Loucy (cell line): ENCODE results near the gene HEATR5B.

Experiments used
- H2AFZ ChIP-seq: fragments of 200-600 bp; sonication (generic); 2 replicates; pipeline ENCODE4 v1.6.0; 2016; ENCODE audit warnings: antibody characterized with exemption, mild to moderate bottlenecking, low read length, moderate library complexity
- H3F3A ChIP-seq: fragments of 200-600 bp; 2 replicates; pipeline ENCODE4 v1.6.0; 2016; ENCODE audit warnings: antibody characterized with exemption, low read depth, mild to moderate bottlenecking
- H3K27me3 ChIP-seq: fragments of 200-600 bp; sonication (generic); 2 replicates; pipeline ENCODE4 v1.6.1; 2014; ENCODE audit warnings: low read length, mild to moderate bottlenecking; ENCODE audit not compliant: insufficient read depth, poor library complexity, severe bottlenecking
- H3K36me3 ChIP-seq: fragments of 200-600 bp; sonication (generic); 2 replicates; pipeline ENCODE4 v1.6.1; 2016; ENCODE audit warnings: low read length; ENCODE audit not compliant: insufficient read depth
- H3K4me1 ChIP-seq: fragments of 200-600 bp; sonication (generic); 2 replicates; pipeline ENCODE4 v1.5.1; 2014; ENCODE audit warnings: low read length, mild to moderate bottlenecking; ENCODE audit not compliant: insufficient read depth, poor library complexity, severe bottlenecking
- H3K4me2 ChIP-seq: fragments of 200-600 bp; sonication (generic); 2 replicates; pipeline ENCODE4 v1.6.0; 2014; ENCODE audit warnings: antibody characterized with exemption, low read length, low read depth, mild to moderate bottlenecking; ENCODE audit not compliant: poor library complexity, severe bottlenecking
- H3K4me3 ChIP-seq: fragments of 200-600 bp; sonication (generic); 2 replicates; pipeline ENCODE4 v1.5.1; 2014; ENCODE audit warnings: low read length, mild to moderate bottlenecking, mixed read lengths; ENCODE audit not compliant: poor library complexity, severe bottlenecking
- H3K79me2 ChIP-seq: fragments of 200-600 bp; sonication (generic); 2 replicates; pipeline ENCODE4 v1.6.1; 2014; ENCODE audit warnings: low read length; ENCODE audit not compliant: insufficient read depth
- H3K9ac ChIP-seq: fragments of 200-600 bp; sonication (generic); 2 replicates; pipeline ENCODE4 v1.6.0; 2014; ENCODE audit warnings: mild to moderate bottlenecking, low read depth, low read length, moderate library complexity; ENCODE audit not compliant: poor library complexity, severe bottlenecking
- H3K9me2 ChIP-seq: fragments of 200-600 bp; sonication (generic); replicated peaks from 2 replicates; pipeline ENCODE4 v1.6.1; 2016; ENCODE audit warnings: low read depth, low read length, mixed read lengths
- H3K9me3 ChIP-seq: fragments of 200-600 bp; sonication (generic); 2 replicates; pipeline ENCODE4 v1.6.1; 2014; ENCODE audit warnings: mild to moderate bottlenecking, antibody characterized with exemption, low read length, low read depth; ENCODE audit not compliant: insufficient read depth
- H4K20me1 ChIP-seq: fragments of 200-600 bp; sonication (generic); 2 replicates; pipeline ENCODE4 v1.6.0; 2014; ENCODE audit warnings: antibody characterized with exemption, low read length, mild to moderate bottlenecking; ENCODE audit not compliant: insufficient read depth, poor library complexity, severe bottlenecking
- EZH2phosphoT487 ChIP-seq: fragments of 200-600 bp; IDR thresholded peaks from 2 replicates; pipeline ENCODE4 v1.6.1; 2018; ENCODE audit warnings: antibody characterized with exemption, mild to moderate bottlenecking, moderate library complexity, borderline replicate concordance
- TF ChIP-seq, protein P1 (sequence below): fragments of 200-600 bp; sonication (generic); conservative IDR thresholded peaks from 2 replicates; pipeline ENCODE4 v1.5.1; 2014; ENCODE audit warnings: mild to moderate bottlenecking, antibody characterized with exemption, low read length

Gene HEATR5B

DNA sequence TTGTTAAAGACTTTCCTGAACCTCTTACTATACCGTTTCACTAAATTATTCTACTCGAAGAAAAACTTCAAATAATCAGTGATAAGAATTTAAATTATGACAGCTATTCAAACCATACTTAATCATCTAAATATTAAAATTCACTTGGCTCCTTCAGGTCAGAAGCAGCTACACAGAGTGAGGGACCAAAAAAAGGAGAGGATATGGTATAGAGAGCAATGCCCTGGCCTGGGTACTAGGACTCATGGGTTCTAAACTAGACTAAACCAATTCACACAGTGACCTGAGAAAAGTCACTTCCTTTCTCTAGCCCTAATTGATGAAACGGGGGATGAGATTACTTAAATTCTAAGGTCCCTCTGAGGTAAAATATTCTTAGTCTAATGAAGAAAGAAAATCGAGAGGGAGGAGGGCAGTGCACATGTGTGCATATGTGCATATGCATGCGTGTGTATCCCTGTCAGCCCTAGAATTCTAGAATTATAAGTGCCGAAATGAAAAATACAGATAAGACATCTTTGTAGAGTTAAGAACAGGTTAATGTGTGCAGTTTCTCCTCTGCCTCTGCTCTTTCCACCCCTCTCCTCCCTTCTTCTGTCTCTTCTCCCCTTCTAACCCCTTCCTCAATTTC lies 129.1 kb downstream of the HEATR5B start:
- peaks cover 86% of the 10 kb centered on the region for H3K79me2 ChIP-seq
- peaks cover 22% of the 10 kb centered on the region for H4K20me1 ChIP-seq

GRCh38 chr2:36952748-36953197 lies 131.4 kb downstream of the HEATR5B start:
- Histone ChIP-seq H3K4me1 (peaks cover 11% of the 10 kb centered on the region), H3K27me3 (no peaks in the 10 kb centered on the region), H3K4me3 (no peak overlapping the region), H2AFZ (no peak overlapping the region), H3K9me3 (no peaks in the 10 kb centered on the region), H3K9me2 (no peaks in the 10 kb centered on the region), H4K20me1 (peaks cover 23% of the 10 kb centered on the region), H3K9ac (no peak overlapping the region), H3F3A (no peaks in the 10 kb centered on the region), H3K36me3 (no peaks in the 10 kb centered on the region), H3K79me2 (peaks cover 85% of the 10 kb centered on the region), H3K4me2 (no peak overlapping the region)
- no peak for TF ChIP-seq EZH2phosphoT487
- TF ChIP-seq, protein P1, sequence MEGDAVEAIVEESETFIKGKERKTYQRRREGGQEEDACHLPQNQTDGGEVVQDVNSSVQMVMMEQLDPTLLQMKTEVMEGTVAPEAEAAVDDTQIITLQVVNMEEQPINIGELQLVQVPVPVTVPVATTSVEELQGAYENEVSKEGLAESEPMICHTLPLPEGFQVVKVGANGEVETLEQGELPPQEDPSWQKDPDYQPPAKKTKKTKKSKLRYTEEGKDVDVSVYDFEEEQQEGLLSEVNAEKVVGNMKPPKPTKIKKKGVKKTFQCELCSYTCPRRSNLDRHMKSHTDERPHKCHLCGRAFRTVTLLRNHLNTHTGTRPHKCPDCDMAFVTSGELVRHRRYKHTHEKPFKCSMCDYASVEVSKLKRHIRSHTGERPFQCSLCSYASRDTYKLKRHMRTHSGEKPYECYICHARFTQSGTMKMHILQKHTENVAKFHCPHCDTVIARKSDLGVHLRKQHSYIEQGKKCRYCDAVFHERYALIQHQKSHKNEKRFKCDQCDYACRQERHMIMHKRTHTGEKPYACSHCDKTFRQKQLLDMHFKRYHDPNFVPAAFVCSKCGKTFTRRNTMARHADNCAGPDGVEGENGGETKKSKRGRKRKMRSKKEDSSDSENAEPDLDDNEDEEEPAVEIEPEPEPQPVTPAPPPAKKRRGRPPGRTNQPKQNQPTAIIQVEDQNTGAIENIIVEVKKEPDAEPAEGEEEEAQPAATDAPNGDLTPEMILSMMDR: no peak

More for the DNA sequence above, 129.1 kb downstream of the HEATR5B start:
- H3K9ac ChIP-seq: no peak overlapping the region
- TF ChIP-seq EZH2phosphoT487: no peak
- TF ChIP-seq, protein P1: no peak
- peak overlapping the region; percentile 18 for H3K4me2 ChIP-seq
- H3K36me3 ChIP-seq: no peaks in the 10 kb centered on the region
- no peaks in the 10 kb centered on the region for H3K27me3 ChIP-seq
- peaks cover 23% of the 10 kb centered on the region for H3K4me1 ChIP-seq
- H3K9me2 ChIP-seq: no peaks in the 10 kb centered on the region
- no peak overlapping the region for H2AFZ ChIP-seq
- no peaks in the 10 kb centered on the region for H3F3A ChIP-seq
- H3K9me3 ChIP-seq: no peaks in the 10 kb centered on the region
- no peak overlapping the region for H3K4me3 ChIP-seq

- Histone ChIP-seq H3K4me1 (peaks cover 6% of the 10 kb centered on the region), H3K9ac (no peak overlapping the region), H3K4me3 (no peak overlapping the region), H2AFZ (no peak overlapping the region), H3K36me3 (no peaks in the 10 kb centered on the region), H3K4me2 (no peak overlapping the region), H4K20me1 (peaks cover 23% of the 10 kb centered on the region), H3K79me2 (peaks cover 82% of the 10 kb centered on the region), H3F3A (no peaks in the 10 kb centered on the region), H3K27me3 (no peaks in the 10 kb centered on the region), H3K9me2 (no peaks in the 10 kb centered on the region), H3K9me3 (no peaks in the 10 kb centered on the region)
- TF ChIP-seq, protein P1: no peak
- no peak for TF ChIP-seq EZH2phosphoT487
Observed at GRCh38 chr2:36951574-36951973, 132.6 kb downstream of the HEATR5B start.
